Brain microvascular endothelial cell (primary cell): ENCODE results near the gene ABTB1.

Experiments
- DNase-seq: peaks from one replicate; pipeline ENCODE4 v3.0.0-alpha.2; 2020
- H3K27ac ChIP-seq: fragments of 250-450 bp; sonication (Bioruptor Pico); 2 replicates; pipeline ENCODE4 v1.5.1; 2020; ENCODE audit warnings: mild to moderate bottlenecking, moderate library complexity
- H3K27me3 ChIP-seq: fragments of 250-450 bp; sonication (Bioruptor Pico); replicated peaks from 2 replicates; pipeline ENCODE4 v1.5.1; 2020; ENCODE audit warnings: mild to moderate bottlenecking
- H3K36me3 ChIP-seq: fragments of 250-450 bp; sonication (Bioruptor Pico); replicated peaks from 2 replicates; pipeline ENCODE4 v1.5.1; 2020; ENCODE audit warnings: mild to moderate bottlenecking
- H3K4me3 ChIP-seq: 2 replicates; pipeline ENCODE4 v1.5.1; 2011; ENCODE audit warnings: low read depth, mild to moderate bottlenecking, control low read depth, low read length, moderate library complexity
- in situ Hi-C: cut with HindIII; loops from 2 replicates; pipeline ENCODE4 v1.10.0; 2017; ENCODE audit warnings: low sequenced_read_pairs, low pct_ligation_motif_present
- TF ChIP-seq, protein P1 (sequence below): IDR thresholded peaks from 2 replicates; pipeline ENCODE4 v1.5.1; 2011; ENCODE audit warnings: low read depth, mild to moderate bottlenecking, moderate library complexity, low read length, control low read depth, inconsistent platforms; ENCODE audit errors: missing control alignments

Gene ABTB1

DNA sequence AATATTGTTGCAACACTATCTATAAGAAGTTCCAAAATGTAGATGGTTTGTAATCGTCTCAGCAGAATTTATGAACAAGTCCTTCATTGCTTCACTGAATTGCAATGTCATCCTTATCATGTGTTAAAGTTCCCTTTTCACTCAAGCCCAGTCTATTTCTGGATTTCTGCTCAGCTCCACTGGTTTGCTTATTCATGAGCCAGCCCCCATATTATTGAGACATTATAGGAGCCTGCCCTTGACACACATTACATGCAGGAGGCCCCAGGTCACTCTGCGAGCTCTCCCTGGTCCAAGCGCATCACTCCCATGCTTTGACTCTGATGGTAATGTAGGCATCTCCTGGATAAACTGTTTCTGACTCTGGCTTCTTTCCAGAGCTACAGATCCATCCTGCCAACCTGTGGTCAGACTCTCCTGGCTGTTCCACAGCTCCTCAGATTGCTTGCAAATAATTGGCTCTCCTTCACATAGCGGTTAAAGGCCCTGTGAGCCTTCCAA lies 56.9 kb downstream of the ABTB1 start:
- no peak for DNase-seq
- Histone ChIP-seq H3K4me3 (no peak overlapping the region), H3K27me3 (no peaks in the 10 kb centered on the region), H3K36me3 (no peaks in the 10 kb centered on the region), H3K27ac (no peak overlapping the region)
- TF ChIP-seq, protein P1, sequence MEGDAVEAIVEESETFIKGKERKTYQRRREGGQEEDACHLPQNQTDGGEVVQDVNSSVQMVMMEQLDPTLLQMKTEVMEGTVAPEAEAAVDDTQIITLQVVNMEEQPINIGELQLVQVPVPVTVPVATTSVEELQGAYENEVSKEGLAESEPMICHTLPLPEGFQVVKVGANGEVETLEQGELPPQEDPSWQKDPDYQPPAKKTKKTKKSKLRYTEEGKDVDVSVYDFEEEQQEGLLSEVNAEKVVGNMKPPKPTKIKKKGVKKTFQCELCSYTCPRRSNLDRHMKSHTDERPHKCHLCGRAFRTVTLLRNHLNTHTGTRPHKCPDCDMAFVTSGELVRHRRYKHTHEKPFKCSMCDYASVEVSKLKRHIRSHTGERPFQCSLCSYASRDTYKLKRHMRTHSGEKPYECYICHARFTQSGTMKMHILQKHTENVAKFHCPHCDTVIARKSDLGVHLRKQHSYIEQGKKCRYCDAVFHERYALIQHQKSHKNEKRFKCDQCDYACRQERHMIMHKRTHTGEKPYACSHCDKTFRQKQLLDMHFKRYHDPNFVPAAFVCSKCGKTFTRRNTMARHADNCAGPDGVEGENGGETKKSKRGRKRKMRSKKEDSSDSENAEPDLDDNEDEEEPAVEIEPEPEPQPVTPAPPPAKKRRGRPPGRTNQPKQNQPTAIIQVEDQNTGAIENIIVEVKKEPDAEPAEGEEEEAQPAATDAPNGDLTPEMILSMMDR = no peak
- in situ Hi-C loops = no loop called here

DNA sequence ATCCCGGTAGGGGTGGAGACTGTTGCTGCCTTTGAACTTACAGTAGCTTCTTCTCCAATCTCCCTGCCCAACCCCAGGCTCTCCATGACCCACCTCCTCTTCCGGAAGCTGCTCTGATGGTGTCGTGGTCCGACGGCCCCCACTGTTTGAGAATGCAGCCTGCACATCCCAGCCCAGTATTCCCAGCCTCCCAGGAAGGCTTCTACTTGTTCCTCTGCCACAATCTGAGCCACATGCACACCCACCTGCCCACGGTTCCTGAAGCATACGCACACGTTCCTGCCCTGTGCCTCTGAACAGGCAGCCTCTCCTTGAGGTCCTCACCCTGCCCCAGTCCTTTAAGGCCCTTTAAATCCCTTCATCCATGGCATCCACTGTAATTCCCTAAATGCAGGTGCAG lies 57.4 kb downstream of the ABTB1 start:
- TF ChIP-seq, protein P1 = no peak
- Histone ChIP-seq H3K36me3 (no peaks in the 10 kb centered on the region), H3K27me3 (no peaks in the 10 kb centered on the region), H3K4me3 (no peak overlapping the region), H3K27ac (no peak overlapping the region)
- in situ Hi-C loops = no loop called here
- no peak for DNase-seq
